ENCODE data around the gene ABHD12B.
"Not testable (repeated sequence)": the region's sequence is repeated elsewhere in the genome, so short reads cannot be mapped to it uniquely, and the experiment has no call there.

ABHD12B gene

DNA sequence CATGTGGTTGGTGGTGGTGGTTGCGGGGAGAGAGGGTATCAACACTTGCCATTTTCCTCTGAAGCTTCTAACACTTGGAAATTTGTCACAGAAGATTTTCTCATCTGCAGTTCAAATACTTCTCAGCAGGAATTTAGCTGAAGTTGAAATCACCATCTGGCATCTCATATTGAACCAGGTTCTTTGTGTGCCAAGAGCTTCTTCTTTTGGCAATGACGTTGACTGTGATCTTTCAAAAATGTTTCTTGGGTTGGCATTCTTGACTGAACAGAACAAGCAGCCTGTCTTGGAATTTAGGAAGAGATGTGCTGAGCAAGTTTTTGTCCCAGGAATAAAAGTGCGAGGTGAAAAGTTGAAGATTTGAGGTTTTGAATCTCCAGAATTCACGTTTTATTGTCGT lies 32.2 kb upstream of the ABHD12B start:
- no peak for DNase-seq

DNA sequence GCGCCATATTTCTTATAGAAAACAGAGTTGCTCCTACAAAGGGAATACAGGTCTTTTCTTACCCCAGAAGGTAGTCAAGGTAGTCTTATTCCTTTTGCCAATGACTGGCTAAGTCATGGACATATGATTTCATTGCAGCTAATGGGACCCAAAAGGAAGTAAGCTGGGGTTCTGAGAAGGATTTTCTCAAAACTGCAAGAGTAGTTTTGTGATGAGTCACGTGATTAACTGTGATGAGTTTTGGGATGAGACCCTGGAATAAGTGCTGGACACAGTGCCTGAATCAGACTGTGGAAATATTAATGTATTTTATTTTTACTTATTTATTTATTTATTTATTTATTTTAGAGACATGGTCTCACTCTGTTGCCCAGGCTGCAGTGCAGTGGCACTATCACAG lies 27.5 kb upstream of the ABHD12B start:
- DNase-seq = no peak

DNA sequence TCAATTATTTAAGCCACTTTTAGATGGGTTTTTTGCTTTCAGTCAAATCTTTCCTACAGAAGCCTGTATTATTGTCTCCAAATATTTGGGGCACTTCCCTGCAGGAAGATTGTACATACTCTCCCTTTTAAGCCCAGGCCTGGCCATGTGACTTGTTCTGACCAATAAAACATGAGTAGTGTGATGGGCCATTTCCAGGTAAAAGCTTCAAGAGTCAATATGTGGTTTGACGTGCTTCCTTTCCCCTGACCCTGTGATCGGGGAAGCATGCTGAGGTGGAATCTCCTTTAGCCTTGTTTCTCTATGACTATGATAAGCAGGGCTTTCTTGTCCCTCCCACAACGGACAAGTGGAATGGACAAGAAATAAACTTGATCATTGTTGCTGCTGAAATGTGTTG lies 26.7 kb upstream of the ABHD12B start:
- DNase-seq = no peak

DNA sequence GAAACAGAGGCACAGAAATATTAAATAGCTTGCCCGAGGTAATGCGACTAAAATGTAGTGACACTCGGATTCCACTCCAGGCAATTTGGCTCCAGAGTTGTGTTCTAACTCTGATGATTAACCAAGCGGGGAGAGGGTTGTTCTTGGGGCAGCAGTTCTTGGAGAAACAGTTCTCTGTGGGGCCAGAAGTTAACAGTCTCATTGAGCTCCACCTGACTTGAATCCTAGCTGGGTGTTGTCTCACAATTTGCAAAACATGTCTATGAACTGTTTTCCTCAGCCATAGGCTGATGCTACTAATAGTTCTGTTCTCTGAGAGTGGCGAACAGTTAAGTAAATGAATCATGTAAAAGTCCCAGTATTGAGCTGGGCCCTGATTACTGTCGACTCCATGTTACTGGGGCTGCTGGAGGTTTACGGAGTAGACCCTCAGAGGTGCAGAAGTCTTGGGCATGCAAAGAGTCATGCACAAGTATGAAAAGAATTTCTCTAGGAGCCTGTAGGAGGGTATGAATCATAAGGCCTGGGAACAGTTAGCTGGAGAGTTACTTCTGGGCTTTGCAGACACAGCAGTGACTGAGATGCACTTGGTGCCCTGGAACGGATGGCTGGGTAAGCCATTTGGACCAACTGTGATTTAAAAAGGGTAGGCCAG lies 25.5 kb upstream of the ABHD12B start:
- DNase-seq = no peak

DNA sequence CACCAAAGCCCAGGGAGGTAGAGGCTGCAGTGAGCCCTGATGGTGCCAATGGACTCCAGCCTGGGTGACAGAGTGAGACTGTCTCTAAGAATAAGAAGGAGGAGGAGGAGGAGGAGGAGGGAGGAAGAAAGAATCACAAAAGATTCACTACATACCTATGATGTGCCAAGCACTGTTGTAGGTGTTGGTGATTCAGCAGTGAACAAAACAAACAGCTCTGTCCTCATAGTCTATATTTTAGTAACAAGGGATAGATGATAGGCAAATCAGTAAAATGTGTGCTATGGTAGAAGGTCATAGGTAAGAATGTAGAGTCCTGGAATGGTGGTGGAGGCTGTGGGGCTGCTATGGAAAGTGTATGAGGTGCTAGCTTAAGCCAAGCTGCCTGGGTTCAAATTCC lies 18.0 kb upstream of the ABHD12B start:
- no peak for DNase-seq

DNA sequence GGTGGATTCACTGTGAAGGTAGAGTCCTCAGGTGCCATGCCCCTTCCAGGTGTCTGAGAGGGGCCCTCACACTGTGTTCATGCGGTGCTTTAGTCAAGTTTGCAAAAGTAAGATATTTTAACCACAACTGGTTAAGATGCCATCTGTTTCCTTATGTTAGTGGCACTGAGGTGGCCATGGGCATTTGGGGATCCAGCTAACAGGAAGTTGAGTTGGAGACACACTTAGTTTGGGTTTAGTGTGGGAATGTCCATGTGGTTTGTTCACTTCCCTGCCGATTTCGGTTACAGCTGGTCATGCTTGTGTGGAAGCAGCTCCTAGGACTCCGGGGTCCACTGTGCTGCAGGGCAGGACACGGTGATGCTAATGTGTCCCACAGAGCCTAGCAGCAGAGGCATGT lies 17.3 kb upstream of the ABHD12B start:
- no peak for DNase-seq

DNA sequence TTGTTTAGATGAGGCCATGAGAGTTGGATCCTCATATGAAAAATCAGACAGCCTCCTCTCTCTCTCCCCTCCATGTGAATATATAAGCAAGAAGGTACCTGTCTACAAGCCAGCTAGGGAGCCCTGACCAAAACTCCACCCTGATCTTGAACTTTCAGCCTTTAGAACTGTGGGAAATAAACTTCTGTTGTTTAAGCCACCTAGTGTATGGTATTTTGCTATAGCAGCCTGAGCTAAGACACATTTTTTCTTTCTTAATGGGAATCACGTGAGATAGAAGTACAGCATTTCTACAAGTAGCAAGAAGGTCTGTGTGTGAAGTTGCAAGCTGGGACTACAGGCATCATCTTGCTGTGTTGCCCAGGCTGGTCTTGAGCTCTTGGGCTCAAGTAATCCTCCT lies 16.3 kb upstream of the ABHD12B start:
- no peak for DNase-seq

DNA sequence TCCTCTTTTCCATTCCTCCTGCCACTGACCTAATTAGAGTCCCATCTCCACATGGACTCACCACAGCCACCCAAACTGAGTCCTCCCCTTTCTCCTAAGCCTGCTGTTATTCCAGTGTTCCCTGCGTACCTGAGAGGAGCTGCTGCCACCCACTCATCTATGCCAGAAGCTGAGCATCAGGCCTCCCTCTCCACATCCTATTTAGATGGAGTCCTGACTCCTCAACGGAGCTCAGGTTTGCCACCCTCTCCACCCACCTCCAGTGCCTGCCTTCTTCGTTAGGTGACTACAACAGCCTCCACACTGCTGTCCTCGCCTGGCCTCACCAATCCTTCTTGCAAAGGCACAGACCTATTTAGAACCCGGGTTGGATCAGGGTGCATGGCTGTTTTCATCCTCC lies 15.2 kb upstream of the ABHD12B start:
- DNase-seq = no peak

DNA sequence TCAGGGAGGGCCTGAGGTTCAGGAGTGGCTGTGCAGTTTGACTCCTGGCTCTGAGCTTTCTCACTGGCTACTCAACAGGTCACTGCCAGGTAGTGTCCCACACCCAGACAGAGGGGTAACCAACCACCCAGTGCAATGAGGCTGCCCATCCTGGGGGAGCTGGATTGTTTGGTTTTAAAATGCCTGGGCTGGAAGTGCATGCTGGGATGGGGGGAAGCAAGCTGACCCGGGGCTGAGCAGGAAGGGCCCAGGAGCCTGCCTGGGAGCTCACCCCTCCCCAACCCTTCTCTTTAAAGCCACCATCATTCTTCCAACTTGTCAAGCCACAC lies 12.6 kb upstream of the ABHD12B start:
- peak; percentile 44 for DNase-seq

DNA sequence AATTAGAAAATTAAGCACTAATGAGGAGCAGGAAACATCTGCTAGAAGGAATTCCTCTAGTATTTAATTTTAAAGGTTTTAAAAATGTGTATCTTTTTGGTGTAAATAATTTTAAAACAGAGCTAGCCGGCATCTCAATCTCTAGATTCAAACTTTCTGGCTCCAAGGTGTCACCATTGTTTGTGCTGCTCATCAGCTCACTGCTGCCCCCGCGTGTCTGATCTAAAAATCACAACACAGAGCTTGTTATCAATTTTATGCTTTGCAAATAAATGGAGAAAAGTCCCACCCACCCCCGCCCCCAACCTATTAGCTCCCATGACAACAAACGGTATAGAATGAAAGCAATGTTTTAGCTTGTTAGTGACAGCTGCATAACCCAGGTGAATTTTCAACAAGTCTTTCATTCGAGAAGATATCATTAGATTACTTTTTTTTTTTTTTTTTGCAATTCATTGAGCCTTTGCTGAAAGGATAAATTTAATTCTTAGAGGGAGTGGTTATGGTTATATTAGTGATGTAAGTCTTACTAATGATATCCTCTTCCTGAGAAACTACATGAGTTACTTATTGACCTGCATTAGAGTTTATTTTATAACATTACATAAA lies 11.3 kb upstream of the ABHD12B start:
- DNase-seq = peak; percentile 90

DNA sequence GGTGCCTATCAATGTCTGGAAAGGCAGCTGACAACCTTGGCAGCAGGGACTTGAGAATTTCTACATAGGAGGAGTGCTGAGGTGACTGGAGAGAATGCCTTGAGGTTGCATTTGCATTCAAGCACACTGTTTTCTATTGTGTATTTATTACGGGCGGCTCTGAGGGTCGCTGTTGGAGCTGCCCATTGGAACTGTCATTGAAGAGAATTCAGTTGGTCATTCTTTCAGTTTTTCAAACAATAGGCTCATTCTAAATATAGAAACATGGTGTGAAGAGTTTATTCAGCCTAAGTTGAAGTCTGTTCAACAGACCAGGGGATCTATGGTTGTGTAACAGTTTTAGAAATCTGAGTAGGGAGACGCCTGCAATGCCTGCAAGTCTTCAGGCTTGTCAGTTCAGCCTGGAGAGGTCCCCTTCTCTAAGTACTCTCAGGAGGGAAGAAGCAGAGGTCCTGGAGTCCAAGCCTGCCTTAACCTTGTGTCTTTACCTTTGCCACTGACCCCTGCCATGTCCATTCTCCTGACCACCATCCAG lies 9.8 kb upstream of the ABHD12B start:
- no peak for DNase-seq

DNA sequence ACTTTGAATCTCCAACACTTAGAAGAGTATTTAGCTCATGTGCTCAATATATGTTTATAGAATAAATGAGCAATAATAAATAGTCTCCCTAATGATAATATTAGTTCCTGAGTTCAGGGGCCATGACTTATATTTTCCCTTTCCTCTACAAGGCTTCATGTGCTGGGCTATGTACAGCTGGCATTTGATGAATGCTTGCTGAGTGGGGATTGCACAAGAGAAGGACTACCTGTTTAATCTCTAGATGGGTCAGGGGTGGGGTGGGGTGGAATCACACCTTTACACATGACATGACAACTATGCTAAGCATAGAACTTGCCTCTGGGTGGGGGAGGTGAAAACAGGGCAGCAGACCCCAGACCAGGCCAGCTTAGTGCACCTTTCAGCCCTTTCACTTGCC lies 7.6 kb upstream of the ABHD12B start:
- DNase-seq = no peak

DNA sequence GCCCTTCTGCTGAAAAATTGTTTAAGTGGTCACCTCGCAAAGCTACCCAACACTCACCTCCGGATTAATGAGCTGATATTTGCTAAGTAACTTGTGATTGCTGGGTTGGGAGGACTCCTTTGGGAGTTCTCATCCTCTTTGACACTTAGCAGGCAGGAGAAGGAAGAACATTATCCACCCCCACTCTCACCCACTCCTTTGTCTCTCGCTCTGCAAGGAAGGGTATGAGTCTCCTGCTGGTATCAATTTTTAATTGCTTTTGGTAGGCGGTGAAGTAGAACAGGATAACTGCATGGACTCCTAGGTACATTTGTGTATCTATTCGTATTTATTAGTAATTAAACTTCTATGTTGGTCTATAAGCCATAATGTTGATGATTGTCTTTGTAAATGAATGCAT lies 6.9 kb upstream of the ABHD12B start:
- no peak for DNase-seq

DNA sequence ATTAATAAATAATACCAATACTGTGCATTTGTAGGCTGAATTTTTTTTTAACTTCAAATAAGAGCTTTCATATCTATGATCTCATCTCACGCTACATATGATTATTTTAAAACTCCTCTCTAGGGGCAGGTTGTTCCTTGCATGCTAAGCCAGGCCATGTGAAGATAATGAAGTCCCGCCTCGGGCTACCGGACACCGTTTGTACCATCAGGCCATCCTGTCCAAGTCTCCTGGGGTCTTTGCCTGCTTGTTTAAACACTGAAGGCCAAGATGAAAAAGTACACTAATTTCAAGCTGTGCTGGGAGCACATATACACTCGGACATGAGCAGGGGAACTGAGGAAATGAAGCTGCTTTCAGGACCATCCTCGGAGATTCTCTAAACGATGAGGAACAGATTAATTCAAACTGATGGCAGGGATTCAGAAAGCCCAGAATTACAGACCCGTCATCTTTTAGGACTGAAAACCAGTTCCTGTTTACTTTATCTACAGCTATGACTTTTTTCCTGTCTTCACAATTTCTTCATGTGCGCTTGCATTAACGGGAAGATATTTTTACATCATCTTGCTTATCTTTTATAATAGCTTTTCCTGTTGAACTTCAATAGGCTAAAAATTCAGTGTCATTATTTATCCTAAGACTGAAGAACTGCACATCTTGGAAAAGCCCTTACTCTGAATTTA lies 6.3 kb upstream of the ABHD12B start:
- DNase-seq = no peak

DNA sequence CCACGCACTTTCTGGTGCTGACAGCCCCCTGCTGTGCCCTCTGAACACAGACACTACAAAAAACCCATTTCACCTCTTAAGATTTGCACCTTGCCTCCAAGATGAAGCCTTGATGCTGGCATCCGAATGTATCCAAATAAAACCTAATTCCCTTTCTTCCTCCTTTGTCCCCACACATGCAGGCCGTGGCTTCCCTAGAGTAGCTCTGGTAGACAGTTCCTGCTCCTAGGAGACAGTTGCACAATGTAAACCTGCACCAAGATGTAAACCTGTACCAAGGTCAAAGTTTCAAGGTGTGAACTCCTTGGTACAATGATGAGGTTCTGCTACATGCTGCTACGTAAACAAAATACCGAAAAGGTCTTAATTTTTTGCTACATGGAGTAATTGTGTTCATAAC lies 625 bp upstream of the ABHD12B start:
- DNase-seq = no peak

DNA sequence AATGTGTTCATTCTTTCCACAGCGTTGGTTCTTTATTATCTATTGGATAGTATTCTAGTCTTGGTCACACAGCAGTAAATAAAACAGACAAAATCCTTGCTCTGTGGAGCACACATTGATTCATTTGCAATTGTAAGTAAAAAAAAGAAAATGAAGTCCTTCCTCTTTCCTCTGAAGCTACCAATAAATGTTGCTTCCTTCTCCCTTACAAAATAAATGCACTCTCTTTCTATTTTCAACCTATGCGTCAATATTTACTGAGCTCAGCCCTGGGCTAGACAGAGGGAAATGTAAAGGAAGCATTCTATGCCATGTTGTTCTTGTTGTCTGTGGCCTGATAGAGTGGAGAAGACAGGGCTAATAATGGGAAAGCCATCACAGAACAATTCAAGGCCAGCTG lies 2.9 kb downstream of the ABHD12B start:
- peak; percentile 46 for DNase-seq

DNA sequence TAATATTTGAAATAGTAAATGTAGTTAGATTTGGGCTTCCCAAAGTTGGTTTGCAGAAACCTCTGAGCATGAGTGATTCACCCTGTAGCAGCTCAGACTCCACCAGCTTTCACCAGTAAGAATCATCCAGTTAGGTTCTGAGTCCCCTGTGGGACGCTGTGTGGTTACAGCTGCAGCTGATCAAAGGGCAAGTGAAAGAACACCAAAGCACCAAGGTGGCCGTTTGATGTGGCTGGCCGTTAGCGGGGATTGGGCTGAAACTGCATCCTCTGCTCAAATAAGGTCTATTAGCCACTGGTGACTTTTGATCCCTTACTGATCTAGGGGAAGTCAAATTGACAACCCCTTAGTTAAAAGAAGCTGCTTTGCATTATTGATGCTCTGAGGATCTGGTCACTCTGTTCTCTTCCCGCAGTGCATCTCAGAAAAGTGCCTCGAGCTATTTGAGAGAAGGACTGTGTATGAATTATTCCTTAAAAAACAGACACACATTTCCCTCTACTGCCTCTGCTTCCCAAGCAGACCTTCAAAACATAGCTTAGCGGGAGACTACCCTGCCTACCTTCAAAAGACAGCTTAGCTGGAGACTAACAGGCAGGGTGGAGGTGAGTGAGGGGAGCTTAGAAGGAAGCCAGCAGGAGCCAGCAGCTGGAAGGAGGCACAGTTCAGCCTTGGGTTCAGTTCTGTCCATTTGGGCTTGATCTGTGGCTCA lies 3.7 kb downstream of the ABHD12B start:
- DNase-seq = peak; percentile 32

DNA sequence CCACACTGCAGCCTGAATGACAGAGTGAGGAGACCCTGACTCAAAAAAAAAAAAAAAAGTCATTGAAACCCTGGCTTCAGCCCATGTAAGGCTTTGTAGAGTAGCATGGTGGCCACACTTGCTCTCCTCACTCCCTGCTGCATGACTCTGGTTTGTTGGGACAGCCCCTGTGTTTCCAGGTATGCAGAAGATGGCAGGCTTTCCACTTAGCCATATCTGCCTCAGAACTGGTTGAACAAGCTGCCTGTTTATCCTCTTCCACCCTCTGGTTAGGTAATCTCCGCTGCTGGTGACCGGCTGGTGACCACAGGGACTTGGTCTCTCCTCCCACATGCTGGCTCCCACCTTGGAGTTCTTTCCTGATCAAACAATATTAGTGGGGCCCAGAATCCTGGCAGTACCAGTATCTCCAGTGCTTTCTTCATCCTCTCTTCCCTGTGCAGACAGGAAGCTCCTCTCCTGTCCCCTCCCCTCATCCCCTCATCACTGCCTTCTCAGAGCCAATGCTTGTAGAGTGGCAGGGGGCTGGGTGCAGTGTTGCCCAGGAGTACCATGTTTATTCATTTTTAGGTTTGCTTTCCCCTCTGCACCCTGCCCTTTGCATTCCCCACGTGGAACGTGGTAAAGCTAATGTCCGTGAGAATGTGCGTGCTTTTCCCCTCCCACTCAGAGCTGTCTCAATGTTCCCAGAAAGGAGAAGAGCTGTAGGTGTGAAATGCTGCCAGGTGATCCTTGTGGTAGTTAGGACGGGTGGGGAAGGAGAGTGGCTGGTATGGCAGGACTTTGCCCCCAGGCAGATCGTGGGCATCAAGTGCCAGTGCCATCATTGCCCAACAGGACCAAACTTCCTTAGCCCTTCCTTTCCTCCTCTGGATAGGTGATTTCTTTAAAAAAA lies 11.3 kb downstream of the ABHD12B start:
- DNase-seq = no peak

DNA sequence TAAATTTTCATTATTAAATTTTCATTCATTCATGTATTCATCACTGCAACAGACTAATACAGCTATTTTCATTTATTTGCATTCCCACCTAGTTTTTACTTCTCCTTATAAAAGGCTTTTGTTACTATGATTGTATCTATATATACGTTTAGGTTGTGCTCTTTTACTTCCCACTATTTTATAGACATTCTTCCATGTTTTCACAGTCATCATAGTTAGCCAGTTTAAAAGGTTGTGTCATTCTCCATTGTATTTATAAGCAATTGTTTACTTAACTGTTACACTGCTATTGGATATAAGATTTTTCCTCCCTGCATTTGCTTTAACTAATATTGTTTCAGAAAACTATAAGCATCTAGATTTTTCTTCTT lies 12.0 kb downstream of the ABHD12B start:
- DNase-seq = no peak

DNA sequence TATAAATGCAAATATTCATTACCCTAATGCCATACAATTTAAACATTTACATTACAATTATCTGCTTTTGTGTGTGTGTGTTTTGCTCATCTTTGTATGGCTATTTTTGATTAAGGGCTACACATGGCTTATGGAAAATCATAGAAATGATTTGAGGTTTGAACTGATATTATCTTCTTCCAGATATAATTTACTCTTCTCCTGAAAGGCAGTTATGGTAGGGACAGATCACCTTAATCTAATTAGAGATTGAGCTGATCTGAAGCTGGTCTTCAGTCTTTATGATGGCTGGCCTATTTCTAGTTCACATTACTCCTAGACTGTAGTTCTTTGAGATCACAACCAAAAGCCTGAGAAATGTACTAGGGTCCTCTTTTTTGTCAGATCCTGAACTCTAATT lies 15.6 kb downstream of the ABHD12B start:
- DNase-seq = no peak

DNA sequence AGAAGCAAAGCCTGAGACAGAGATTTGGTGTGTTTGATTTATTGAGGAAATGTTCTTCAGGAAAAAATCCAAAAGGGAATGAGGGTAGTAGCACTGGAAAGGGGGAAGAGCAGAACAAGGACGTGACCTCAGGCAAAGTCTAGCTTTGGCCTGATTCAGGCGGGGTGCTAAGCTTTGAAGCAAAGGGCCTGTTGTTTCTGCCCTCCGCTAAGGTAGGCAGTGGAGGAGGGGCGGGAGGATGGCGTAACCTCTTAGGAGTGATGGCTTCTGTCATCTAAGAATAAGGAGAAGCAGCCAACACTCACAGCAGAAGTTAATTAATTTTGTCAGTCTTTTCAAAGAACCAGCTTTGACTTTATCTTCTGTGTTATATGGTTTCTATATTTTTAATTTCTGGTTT lies 20.4 kb downstream of the ABHD12B start:
- DNase-seq = no peak

DNA sequence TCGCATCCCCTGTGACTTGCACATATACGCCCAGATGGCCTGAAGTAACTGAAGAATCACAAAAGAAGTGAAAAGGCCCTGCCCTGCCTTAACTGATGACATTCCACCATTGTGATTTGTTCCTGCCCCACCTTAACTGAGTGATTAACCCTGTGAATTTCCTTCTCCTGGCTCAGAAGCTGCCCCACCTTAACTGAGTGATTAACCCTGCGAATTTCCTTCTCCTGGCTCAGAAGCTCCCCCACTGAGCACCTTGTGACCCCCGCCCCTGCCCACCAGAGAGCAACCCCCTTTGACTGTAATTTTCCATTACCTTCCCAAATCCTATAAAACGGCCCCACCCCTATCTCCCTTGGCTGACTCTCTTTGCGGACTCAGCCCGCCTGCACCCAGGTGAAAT lies 24.6 kb downstream of the ABHD12B start:
- DNase-seq = not testable (repeated sequence)

DNA sequence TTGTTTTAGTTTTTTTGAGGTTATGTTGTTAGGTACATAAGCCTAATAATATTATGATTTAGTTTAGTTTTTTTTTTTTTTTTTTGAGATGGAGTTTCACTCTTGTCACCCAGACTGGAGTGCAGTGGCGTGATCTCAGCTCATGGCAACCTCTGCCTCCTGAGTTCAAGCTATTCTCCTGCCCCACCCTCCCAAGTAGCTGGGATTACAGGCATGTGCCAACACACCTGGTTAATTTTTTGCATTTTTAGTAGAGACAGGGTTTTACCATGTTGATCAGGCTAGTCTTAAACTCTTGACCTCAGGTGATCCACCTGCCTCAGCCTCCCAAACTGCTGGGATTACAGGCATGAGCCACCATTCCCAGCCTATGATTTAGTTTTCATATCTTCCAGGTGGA lies 25.2 kb downstream of the ABHD12B start:
- not testable (repeated sequence) for DNase-seq

Measured in NCI-H146 (cell line).